ENCODE measurements around the gene CYB5D1. TPM values are rescaled to one million over a fixed set of nuclear protein-coding genes. Genes with fewer than 3 reads are reported as not detected.
"Not testable (repeated sequence)": the region's sequence is repeated elsewhere in the genome, so short reads cannot be mapped to it uniquely, and the experiment has no call there.

Gene CYB5D1
- total RNA-seq, 1 experiment from 2014 or later = 18.7 TPM

DNA sequence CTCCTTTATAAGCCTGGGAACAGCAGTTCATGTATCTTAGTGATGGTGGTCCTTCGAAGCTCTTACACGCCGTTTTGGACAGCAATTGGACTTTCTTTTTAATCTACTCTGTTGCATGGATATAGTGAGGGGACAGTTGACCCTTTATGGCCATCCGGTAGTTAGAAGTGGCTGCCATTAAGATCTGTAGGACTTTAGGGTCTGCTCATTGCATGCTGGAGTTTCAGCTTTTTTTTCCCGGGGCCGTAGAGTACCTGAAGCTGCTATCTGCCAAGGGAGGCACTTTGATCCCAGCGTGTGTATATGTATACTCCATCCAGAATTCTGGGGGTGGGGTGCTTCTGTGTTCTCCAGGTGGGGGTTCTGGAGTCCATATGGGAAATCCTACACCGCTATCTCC lies 1.2 kb downstream of the CYB5D1 start:
- TF ChIP-seq EZH2 (IDR thresholded peaks at IDR 0.05; ENCODE audit: borderline replicate concordance, low read depth, low read length, poor library complexity, severe bottlenecking) (no peak), CTCF (conservative IDR thresholded peaks at IDR 0.05; ENCODE audit: low read depth, low read length) (no peak)
- H3K4me3 ChIP-seq (ENCODE audit: low read depth, low read length, poor library complexity, severe bottlenecking) = peak overlapping the region; percentile 65
- no TSS peak for BruUV-seq (replicated peaks)
- intact Hi-C loops (cut with micrococcal nuclease; ENCODE audit: unreplicated experiment) = no loop called here
- peaks cover 1% of the 10 kb centered on the region for H3K36me3 ChIP-seq (ENCODE audit: insufficient read depth, low read length, poor library complexity, severe bottlenecking)
- no peaks in the 10 kb centered on the region for H3K9me3 ChIP-seq (ENCODE audit: low read depth, low read length, poor library complexity, severe bottlenecking)
- POLR2A ChIA-PET (ENCODE audit: low non-redundant PET) = interaction anchor here (0.5 kb wide), 1 partner anchor 209 kb away, joined by 4 read pairs; no protein-coding TSS in a partner anchor
- peaks cover 22% of the 10 kb centered on the region for H3K4me1 ChIP-seq (ENCODE audit: insufficient read depth, low read length, poor library complexity, severe bottlenecking)
- DNase-seq (ENCODE audit: low spot score) = no peak
- no peak overlapping the region for H3K27ac ChIP-seq (ENCODE audit: low read depth, low read length, poor library complexity, severe bottlenecking)
- H3K27me3 ChIP-seq (replicated peaks; ENCODE audit: insufficient read depth, low read depth, low read length, poor library complexity) = no peaks in the 10 kb centered on the region
- CTCF ChIA-PET = no interaction called here

DNA sequence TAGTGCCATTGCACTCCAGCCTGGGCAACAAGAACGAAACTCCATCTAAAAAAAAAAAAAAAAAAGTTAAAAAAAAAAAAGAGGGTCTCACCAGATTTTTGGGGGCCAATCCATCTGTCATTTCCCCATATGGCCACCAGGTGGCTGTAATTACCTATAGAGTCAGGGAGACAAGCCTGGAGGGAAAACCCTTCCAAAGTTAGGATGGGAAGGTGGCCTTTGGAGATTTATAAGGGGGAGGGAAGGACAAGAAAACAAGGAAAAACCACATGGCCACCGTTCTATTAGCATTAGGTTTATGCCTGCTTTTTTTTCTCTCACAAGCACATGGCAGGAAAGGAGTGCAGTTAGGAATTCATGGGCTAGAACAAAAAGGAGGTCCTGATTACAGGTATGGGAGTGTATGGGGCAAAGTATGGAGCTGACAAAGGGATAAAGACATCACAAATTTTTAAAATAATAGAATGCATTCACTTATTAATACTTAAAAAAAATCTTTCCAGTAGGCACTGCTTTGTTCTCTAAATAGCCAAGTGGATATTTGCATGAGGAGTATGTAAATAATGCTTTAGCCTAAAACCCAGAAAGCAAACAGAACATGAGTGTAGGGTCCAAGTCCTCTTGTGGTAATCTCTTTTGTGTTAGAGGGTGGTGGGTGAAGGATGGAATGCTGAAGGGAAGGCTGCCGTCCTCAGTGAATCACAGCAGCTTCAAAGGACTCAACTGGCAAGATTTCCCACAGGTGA lies 5.1 kb downstream of the CYB5D1 start:
- Histone ChIP-seq H3K4me3 (ENCODE audit: low read depth, low read length, poor library complexity, severe bottlenecking) (no peak overlapping the region), H3K9me3 (ENCODE audit: low read depth, low read length, poor library complexity, severe bottlenecking) (no peaks in the 10 kb centered on the region), H3K27me3 (replicated peaks; ENCODE audit: insufficient read depth, low read depth, low read length, poor library complexity) (no peaks in the 10 kb centered on the region), H3K27ac (ENCODE audit: low read depth, low read length, poor library complexity, severe bottlenecking) (no peak overlapping the region), H3K36me3 (ENCODE audit: insufficient read depth, low read length, poor library complexity, severe bottlenecking) (no peaks in the 10 kb centered on the region), H3K4me1 (ENCODE audit: insufficient read depth, low read length, poor library complexity, severe bottlenecking) (peaks cover 12% of the 10 kb centered on the region)
- ChIA-PET CTCF (interaction anchor here (0.7 to 1.4 kb wide), 5 partner anchors 28 to 256 kb away, joined by 3 to 11 read pairs (median 6); no protein-coding TSS in a partner anchor), POLR2A (ENCODE audit: low non-redundant PET) (no interaction called here)
- intact Hi-C loops (cut with micrococcal nuclease; ENCODE audit: unreplicated experiment) = loop anchor here (1.0 to 5.0 kb wide), 4 partner anchors 34 to 194 kb away; no protein-coding TSS in a partner anchor
- BruUV-seq (replicated peaks) = no TSS peak
- peak; percentile 80 for DNase-seq (ENCODE audit: low spot score)
- TF ChIP-seq EZH2 (IDR thresholded peaks at IDR 0.05; ENCODE audit: borderline replicate concordance, low read depth, low read length, poor library complexity, severe bottlenecking) = no peak
- peak; percentile 74 for TF ChIP-seq CTCF (conservative IDR thresholded peaks at IDR 0.05; ENCODE audit: low read depth, low read length)

DNA sequence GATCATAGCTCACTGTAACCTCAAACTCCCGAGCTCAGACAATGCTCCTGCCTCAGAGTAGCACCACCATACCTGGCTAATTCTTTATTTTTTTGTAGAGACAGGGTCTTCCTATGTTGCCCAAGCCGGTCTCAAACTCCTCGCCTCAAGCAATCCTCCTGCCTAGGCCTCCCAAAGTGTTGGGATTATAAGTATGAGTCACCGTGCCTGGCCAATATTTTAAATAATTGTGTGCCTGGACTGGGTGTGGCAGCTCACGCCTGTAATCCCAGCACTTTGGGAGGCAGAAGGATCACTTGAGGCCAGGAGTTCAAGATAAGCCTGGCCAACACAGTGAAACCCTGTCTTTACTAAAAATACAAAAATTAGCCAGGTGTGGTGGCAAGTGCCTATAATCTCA lies 6.6 kb downstream of the CYB5D1 start:
- H3K36me3 ChIP-seq (ENCODE audit: insufficient read depth, low read length, poor library complexity, severe bottlenecking); BruUV-seq (replicated peaks); H3K4me3 ChIP-seq (ENCODE audit: low read depth, low read length, poor library complexity, severe bottlenecking); POLR2A ChIA-PET (ENCODE audit: low non-redundant PET); CTCF ChIA-PET; H3K27ac ChIP-seq (ENCODE audit: low read depth, low read length, poor library complexity, severe bottlenecking); H3K4me1 ChIP-seq (ENCODE audit: insufficient read depth, low read length, poor library complexity, severe bottlenecking); DNase-seq (ENCODE audit: low spot score); H3K9me3 ChIP-seq (ENCODE audit: low read depth, low read length, poor library complexity, severe bottlenecking); H3K27me3 ChIP-seq (replicated peaks; ENCODE audit: insufficient read depth, low read depth, low read length, poor library complexity): not testable (repeated sequence)
- intact Hi-C loops (cut with micrococcal nuclease; ENCODE audit: unreplicated experiment) = loop anchor here (5.0 kb wide), 2 partner anchors 33 to 193 kb away; no protein-coding TSS in a partner anchor
